ENCODE results near the gene ZNF205. TPM values are rescaled to one million over a fixed set of nuclear protein-coding genes. Genes with fewer than 3 reads are reported as not detected.
A peak's percentile ranks its signal among the peaks of the same experiment; 100 is the strongest.

Gene ZNF205
- polyA plus RNA-seq, 6 donors from 2014 or later: 0.47 TPM; not detected in 5

DNA sequence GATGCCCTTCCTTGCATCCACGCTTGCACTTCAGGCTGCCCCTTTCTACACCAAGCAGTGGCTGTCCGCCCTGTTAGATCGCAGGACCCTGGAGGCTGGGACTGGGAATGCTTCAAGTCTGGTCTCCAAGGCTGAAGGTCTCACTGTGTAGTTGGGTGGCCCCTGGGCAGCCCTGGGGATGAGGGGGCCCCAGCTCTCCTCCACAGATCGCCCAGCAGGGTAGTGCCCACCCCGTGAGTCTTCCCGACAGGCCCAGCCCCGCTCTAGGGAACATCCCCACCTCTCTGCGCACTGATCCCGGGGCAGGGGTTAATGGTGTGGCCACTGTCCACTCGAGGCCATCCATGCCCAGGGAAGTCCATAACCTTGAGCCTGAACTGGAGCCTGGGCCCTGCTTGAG, 32.8 kb downstream of the ZNF205 start:
- H3K4me1 Mint-ChIP-seq: peaks cover 5 to 19% (median 8%) of the 10 kb centered on the region in 3 donors
- ATAC-seq (ENCODE audit: low read depth in 2 of 2): no peak
- H3K27me3 Mint-ChIP-seq: peaks cover 0 to 9% (median 0%) of the 10 kb centered on the region in 3 donors
- H3K36me3 Mint-ChIP-seq: peaks cover 6 to 8% of the 10 kb centered on the region in 2 donors
- H3K9me3 Mint-ChIP-seq: peaks cover 0 to 1% (median 0%) of the 10 kb centered on the region in 7 donors
- H3K27ac Mint-ChIP-seq: no peak overlapping the region
- peak overlapping the region in 2 of 8 donors; percentile 16 to 74 for H3K4me3 Mint-ChIP-seq
- no peak for DNase-seq

DNA sequence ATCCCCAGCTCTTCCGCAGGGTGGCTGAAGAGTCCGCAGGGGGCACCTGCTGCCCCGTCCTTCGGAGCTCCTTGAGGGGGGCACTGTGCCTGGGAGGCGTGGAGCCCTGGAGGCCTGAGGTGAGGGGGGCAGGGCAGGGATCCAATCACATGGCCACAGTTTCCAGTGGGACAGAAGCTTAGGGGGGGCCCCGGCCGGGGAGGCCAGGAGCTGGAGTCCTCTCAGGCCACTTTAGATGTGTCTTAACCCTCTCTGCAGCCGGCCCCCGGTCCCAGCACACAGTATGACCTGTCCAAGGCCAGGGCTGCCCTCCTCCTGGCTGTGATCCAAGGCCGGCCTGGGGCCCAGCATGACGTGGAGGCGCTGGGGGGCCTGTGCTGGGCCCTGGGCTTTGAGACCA, 33.3 kb downstream of the ZNF205 start:
- H3K27ac Mint-ChIP-seq: no peak overlapping the region

DNA sequence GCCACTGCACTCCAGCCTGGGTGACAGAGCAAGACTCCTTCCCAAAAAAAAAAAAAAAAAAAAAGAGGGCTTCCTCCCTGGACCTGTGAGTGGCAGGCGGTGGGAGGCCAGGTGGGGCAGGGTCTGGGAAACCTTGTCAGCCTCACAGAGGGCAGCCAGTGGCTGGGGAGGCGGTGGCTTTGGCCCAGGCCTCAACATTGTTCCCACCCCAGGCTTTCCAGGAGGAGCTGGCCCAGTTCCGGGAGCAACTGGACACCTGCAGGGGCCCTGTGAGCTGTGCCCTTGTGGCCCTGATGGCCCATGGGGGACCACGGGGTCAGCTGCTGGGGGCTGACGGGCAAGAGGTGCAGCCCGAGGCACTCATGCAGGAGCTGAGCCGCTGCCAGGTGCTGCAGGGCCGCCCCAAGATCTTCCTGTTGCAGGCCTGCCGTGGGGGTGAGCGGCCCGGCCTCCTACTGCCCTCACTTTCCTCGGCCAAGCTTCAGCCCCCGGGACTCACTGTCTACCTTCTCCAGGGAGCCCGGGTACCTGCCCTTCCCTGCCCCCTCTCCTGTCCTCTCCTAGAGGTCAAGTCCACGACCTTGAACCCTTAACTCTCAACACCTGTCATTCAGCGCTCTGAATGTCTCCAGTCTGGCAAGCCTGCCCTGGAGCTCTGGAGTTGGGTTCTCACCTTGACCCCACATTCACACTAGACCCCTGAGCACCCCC, 34.8 kb downstream of the ZNF205 start:
- Mint-ChIP-seq H3K27ac (no peak overlapping the region), H3K27me3 (peaks cover 0 to 9% (median 4%) of the 10 kb centered on the region in 3 donors)

More for the DNA sequence above, 33.3 kb downstream of the ZNF205 start:
- Mint-ChIP-seq H3K27me3 (peaks cover 0 to 9% (median 3%) of the 10 kb centered on the region in 3 donors), H3K9me3 (peaks cover 0 to 1% (median 0%) of the 10 kb centered on the region in 7 donors), H3K36me3 (peaks cover 6 to 8% of the 10 kb centered on the region in 2 donors), H3K4me3 (no peak overlapping the region), H3K4me1 (peaks cover 8 to 20% (median 10%) of the 10 kb centered on the region in 3 donors)
- no peak for ATAC-seq (ENCODE audit: low read depth in 2 of 2)
- no peak for DNase-seq

DNA sequence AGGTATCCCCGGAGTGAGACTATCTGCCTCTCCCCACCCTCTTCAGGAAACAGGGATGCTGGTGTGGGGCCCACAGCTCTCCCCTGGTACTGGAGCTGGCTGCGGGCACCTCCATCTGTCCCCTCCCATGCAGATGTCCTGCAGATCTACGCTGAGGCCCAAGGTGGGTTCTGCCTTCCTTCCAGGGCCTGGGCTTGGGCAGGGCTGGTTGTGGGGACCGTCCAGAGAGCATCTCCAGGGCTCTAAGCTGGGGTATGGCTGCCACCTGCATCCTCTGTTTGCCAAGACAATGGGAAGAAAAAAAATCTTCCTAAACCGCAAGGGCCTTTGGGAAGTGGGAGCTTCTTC, 35.3 kb downstream of the ZNF205 start:
- Mint-ChIP-seq H3K9me3 (peaks cover 0 to 3% (median under 1%) of the 10 kb centered on the region in 7 donors), H3K27me3 (peaks cover 0 to 14% (median 4%) of the 10 kb centered on the region in 3 donors), H3K4me3 (peak overlapping the region in 1 of 8 donors; percentile 98), H3K4me1 (peaks cover 24 to 26% (median 26%) of the 10 kb centered on the region in 3 donors), H3K36me3 (no peaks in the 10 kb centered on the region), H3K27ac (no peak overlapping the region)
- ATAC-seq (ENCODE audit: low read depth in 2 of 2): no peak
- DNase-seq: no peak

More for the DNA sequence above, 34.8 kb downstream of the ZNF205 start:
- ATAC-seq (ENCODE audit: low read depth in 2 of 2): no peak
- DNase-seq: no peak
- Mint-ChIP-seq H3K4me1 (peaks cover 18 to 24% (median 21%) of the 10 kb centered on the region in 3 donors), H3K4me3 (peak overlapping the region in 1 of 8 donors; percentile 98), H3K36me3 (peaks cover 4 to 5% of the 10 kb centered on the region in 2 donors), H3K9me3 (peaks cover 0 to 1% (median 0%) of the 10 kb centered on the region in 7 donors)

DNA sequence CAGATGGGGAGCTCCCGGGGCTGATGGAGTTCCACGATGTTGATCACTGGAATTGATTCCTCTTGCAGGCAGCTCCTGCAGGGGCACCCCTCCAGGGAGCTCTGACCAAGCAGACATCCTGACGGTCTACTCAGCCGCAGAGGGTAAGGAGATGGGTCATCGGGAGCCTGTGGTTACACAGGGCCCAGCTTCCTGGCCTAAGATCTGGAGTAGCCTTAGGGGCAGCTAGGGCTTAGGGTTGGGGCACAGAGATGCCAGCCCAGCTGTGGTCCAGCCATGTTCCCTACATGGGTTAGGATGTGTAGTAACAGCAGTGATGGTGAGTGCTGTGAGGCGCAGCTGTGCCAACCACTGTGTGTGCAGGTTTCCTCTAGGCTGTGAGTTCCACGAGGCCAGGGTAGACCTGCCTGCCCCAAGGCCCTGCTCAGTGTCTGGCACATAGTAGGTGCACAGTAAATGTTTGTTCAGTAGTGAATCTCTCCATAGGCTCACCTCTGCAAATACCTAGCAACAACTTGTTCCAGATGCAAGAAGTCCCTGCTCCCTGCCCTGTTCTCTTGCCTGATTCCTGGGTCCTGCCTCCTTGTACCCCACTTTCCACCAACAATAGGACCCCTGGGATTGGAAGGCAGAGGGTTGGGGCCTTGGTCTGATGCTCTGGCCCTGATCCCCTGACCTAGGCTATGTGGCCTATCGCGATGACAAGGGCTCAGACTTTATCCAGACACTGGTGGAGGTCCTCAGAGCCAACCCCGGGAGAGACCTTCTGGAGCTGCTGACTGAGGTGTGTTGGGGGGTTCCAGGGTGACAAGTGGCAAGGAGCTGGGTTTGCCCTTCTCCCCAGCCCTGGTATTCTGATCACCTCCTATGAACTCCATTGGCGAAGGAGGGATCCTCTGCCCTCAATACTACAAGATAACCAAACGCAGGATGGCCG, 36.1 kb downstream of the ZNF205 start:
- Mint-ChIP-seq H3K36me3 (no peaks in the 10 kb centered on the region), H3K27me3 (peaks cover 0 to 15% (median 4%) of the 10 kb centered on the region in 3 donors), H3K4me1 (peaks cover 25 to 28% (median 27%) of the 10 kb centered on the region in 3 donors), H3K9me3 (peaks cover 0 to 7% (median 3%) of the 10 kb centered on the region in 7 donors), H3K4me3 (peak overlapping the region; percentile 75 to 98 (median 88)), H3K27ac (peak overlapping the region in 2 of 6 donors; percentile 15 to 96)
- no peak for DNase-seq
- no peak for ATAC-seq (ENCODE audit: low read depth in 2 of 2)

DNA sequence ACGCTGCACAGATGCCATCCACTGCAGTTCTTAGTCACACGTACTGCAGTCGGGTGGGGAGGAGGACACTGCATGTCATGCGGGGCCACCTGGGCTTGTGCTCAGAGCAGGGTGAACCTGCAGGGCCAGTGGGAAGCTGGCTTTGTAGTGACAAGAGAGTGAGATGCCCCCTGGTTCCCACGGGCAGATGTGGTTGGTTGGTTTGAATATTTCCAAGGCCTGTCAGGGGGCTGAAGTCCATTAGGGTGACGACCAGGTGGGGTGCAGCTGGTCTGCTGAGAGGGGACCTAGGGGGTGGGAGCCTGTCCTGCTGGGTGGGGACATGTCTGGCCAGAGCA, 36.8 kb downstream of the ZNF205 start:
- no peak for ATAC-seq (ENCODE audit: low read depth in 2 of 2)
- H3K27ac Mint-ChIP-seq: peak overlapping the region in 1 of 6 donors; percentile 96
- H3K4me3 Mint-ChIP-seq: peak overlapping the region; percentile 75 to 98 (median 88)
- H3K4me1 Mint-ChIP-seq: peaks cover 25 to 29% (median 27%) of the 10 kb centered on the region in 3 donors
- no peaks in the 10 kb centered on the region for H3K36me3 Mint-ChIP-seq
- H3K9me3 Mint-ChIP-seq: peaks cover under 1 to 9% (median 3%) of the 10 kb centered on the region in 7 donors
- peaks cover 0 to 15% (median 4%) of the 10 kb centered on the region in 3 donors for H3K27me3 Mint-ChIP-seq
- no peak for DNase-seq

DNA sequence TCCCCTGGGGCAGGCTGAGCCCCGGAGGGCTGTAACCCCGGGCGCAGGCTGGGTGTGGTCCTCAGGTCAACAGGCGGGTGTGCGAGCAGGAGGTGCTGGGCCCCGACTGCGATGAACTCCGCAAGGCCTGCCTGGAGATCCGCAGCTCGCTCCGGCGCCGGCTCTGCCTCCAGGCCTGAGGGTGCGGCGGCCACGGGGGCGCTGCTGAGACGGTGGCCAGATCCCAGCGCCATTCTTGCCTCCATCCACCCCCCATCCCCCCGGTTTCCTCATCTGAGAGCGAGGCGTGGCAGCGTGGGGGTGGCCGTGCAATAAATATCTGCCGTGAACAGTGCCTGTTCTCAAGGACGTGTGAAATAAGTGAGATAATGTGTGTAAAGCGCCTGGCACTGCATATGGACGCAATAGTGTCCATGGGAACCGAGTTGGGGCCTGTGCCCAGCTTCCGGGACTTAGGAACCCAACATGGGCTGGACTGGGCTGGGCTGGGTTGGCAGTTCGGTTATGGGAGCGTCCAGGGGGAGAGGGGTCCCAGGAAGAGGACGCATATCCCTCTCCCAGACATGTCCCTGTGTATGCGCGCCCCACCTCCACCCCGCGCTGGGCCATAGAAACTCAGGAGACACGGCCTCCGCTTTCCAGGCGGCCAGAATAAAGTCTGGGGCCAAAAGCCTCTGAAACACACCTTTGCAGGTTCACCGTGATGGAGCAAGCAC, 37.4 kb downstream of the ZNF205 start:
- H3K36me3 Mint-ChIP-seq: no peaks in the 10 kb centered on the region
- H3K27me3 Mint-ChIP-seq: peaks cover 0 to 14% (median 4%) of the 10 kb centered on the region in 3 donors
- peak overlapping the region; percentile 87 to 98 (median 90) for H3K4me3 Mint-ChIP-seq
- peak; percentile 35 for DNase-seq
- peak; percentile 27 to 38 for ATAC-seq (ENCODE audit: low read depth in 2 of 2)
- H3K4me1 Mint-ChIP-seq: peaks cover 25 to 33% (median 27%) of the 10 kb centered on the region in 3 donors
- peak overlapping the region in 3 of 6 donors; percentile 89 to 97 (median 96) for H3K27ac Mint-ChIP-seq
- peaks cover 2 to 13% (median 7%) of the 10 kb centered on the region in 7 donors for H3K9me3 Mint-ChIP-seq

DNA sequence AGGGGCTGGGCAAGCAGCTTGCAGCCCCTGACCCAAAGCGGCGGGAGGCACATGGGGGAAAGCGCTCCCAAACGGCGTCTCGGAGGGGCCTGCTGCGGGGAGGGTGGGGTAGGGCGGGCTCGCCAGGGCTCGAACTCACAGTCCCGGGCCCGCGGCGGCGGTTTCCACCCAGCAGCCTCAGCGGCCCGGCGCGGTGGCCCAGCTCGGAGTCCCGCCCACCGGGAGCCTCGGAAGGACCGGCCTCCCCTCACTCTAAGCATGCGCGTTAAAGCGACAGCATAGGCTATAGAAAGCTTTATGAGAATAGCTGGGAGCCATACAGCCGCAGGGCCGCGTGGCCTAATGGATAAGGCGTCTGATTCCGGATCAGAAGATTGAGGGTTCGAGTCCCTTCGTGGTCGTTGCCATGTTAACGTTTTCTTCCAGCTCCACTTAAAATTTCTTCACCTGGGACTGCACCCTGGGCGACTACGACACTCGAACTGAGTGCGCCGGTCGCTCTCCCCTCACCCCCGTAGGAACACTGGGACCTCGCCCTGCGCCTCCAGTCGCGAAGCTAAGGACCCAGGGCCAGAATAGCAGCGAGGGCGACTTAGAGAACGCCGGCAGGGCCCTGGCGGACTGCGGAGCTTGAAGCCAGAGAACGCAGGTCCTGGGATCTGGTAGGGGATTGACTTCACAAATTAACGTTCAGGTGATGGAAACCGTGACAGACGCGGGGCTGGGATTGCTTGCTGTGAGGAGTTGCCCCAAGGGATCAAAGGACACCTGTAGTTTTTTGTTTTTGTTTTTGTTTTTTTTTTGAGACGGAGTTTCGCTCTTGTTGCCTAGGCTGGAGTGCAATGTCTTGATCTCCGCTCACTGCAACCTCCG, 38.2 kb downstream of the ZNF205 start:
- DNase-seq (peak; percentile 90), ATAC-seq (ENCODE audit: low read depth in 2 of 2) (peak; percentile 83 to 90)
- H3K27ac Mint-ChIP-seq: peak overlapping the region; percentile 33 to 98 (median 96)
- H3K4me3 Mint-ChIP-seq: peak overlapping the region; percentile 87 to 98 (median 90)
- peaks cover 0 to 10% (median 4%) of the 10 kb centered on the region in 3 donors for H3K27me3 Mint-ChIP-seq
- peaks cover 25 to 33% (median 27%) of the 10 kb centered on the region in 3 donors for H3K4me1 Mint-ChIP-seq
- no peaks in the 10 kb centered on the region for H3K36me3 Mint-ChIP-seq
- peaks cover 2 to 20% (median 10%) of the 10 kb centered on the region in 7 donors for H3K9me3 Mint-ChIP-seq

DNA sequence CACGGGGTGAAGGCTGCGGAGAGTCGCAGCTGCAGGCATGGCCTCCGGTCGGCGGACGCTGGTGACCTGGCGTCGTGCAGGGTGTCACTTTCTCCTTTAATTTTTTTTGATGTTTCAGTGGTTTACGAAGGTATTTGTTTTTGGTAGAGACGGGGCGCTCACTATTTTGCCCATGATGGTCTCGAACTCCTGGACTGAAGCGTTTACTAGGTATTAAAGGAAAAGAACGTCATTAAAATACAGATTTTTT, 39.6 kb downstream of the ZNF205 start:
- Mint-ChIP-seq H3K27me3 (peaks cover 0 to 10% (median 4%) of the 10 kb centered on the region in 3 donors), H3K9me3 (peaks cover 2 to 24% (median 12%) of the 10 kb centered on the region in 7 donors), H3K27ac (peak overlapping the region in 5 of 6 donors; percentile 63 to 99 (median 89)), H3K4me3 (peak overlapping the region; percentile 72 to 91 (median 87)), H3K4me1 (peaks cover 25 to 33% (median 27%) of the 10 kb centered on the region in 3 donors), H3K36me3 (no peaks in the 10 kb centered on the region)
- ATAC-seq (ENCODE audit: low read depth in 2 of 2): no peak
- DNase-seq: no peak

DNA sequence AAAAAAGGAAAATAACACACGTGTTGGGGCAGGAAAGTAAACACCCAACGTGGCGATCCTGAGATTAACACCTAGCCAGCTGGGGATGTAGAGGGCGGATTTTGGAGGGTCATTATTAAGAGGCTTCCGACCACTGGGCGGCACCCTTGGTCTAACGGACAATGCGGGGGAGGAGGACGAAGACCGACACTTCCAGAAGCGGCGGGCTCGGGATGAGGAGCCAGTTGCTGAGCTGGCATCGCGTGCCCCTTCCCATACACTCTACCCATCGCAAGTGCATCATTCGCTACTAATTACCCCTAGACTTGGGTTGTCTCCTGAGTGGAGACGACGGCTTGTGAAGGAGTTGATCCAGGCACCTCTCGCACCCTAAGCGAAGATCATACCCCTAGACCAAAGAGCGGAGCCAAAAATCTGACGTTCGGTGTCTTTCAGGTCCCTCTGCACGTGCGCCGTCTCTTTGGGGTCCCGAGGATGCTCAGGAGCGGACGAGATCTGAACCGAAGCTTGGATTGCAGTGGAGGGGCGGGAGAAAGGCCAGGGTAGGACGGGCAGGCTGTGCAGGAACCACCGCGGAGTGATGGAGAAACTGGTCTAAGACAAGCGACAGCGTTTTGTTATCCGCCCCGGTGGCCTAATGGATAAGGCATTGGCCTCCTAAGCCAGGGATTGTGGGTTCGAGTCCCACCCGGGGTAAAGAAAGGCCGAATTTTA, 40.0 kb downstream of the ZNF205 start:
- H3K4me3 Mint-ChIP-seq: peak overlapping the region; percentile 72 to 91 (median 87)

DNA sequence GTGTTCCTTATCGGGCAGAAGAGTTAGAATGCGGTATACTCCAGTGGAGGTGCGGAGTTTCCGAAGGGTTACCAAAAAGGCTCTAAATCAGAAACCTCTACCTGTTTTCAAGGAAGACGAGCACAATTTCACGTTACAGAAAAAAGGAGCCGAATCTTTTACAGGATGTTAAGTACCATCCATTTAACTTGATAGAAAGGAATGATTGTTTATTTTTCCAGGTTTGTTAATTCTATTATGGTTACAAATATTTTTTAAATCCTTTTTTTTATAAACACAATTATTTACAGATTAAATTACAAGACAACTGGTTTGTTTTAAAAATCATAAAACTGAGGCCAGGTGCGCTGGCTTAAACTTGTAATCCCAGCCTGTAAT, 40.6 kb downstream of the ZNF205 start:
- ATAC-seq (ENCODE audit: low read depth in 2 of 2) (no peak), DNase-seq (no peak)
- peaks cover 4 to 32% (median 16%) of the 10 kb centered on the region in 7 donors for H3K9me3 Mint-ChIP-seq
- H3K36me3 Mint-ChIP-seq: no peaks in the 10 kb centered on the region
- peaks cover 0 to 5% (median 4%) of the 10 kb centered on the region in 3 donors for H3K27me3 Mint-ChIP-seq
- H3K4me3 Mint-ChIP-seq: peak overlapping the region; percentile 72 to 91 (median 87)
- peaks cover 35 to 43% (median 36%) of the 10 kb centered on the region in 3 donors for H3K4me1 Mint-ChIP-seq
- peak overlapping the region in 5 of 6 donors; percentile 40 to 99 (median 89) for H3K27ac Mint-ChIP-seq

More for the DNA sequence above, 40.0 kb downstream of the ZNF205 start:
- ATAC-seq (ENCODE audit: low read depth in 2 of 2) (peak in 1 of 2 donors; percentile 10), DNase-seq (peak; percentile 48)
- H3K27ac Mint-ChIP-seq: peak overlapping the region; percentile 63 to 99 (median 92)
- H3K27me3 Mint-ChIP-seq: peaks cover 0 to 8% (median 4%) of the 10 kb centered on the region in 3 donors
- H3K4me1 Mint-ChIP-seq: peaks cover 29 to 38% (median 31%) of the 10 kb centered on the region in 3 donors
- H3K36me3 Mint-ChIP-seq: no peaks in the 10 kb centered on the region
- H3K9me3 Mint-ChIP-seq: peaks cover 4 to 27% (median 15%) of the 10 kb centered on the region in 7 donors
